ENCODE measurements around the gene SOBP. TPM values are rescaled to one million over a fixed set of nuclear protein-coding genes. Genes with fewer than 3 reads are reported as not detected.

SOBP gene
- total RNA-seq, 4 donors from 2014 or later: 2.6 to 21.2 (median 8.7) TPM

DNA sequence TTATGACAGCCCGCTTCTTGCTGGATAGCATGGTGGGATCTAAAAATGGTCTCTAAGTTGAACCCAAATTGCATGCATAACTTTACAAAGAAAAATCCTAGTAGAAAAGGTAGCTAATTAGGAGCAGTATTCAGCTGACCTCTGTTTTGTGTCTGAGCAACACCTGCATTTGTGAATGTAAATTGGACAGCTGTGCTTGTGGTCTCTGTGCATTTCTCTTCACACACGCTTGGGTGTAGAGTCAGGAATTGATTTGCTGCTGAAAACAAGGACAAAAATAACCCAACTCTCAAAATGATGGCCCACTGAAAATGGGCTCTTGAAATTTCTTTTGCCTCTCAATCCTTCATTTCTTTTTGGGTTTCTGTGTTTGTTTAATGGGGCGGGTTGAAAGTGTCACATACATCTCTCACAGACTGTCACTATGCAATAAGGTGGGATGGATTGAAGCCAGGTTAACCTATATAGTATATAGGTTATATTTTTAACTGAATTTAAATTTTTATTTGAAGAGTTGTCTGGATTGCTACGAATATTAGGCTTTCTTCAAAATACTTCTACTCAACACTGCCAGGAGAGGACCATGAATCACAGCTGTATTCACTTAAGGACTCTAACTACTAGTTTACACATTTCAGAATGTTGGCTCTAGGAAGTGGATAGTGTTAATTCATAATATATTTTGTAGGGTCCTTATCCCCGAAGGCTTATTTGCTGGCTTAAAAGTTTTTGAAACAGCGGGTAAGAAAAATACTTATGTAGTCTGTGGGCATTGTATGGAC lies 46.5 kb downstream of the SOBP start:
- intact Hi-C loops (cut with DNase I; ENCODE audit: low total_unique reads): no loop called here
- Histone ChIP-seq H3K36me3 (no peaks in the 10 kb centered on the region), H3K4me3 (no peak overlapping the region), H3K4me1 (no peaks in the 10 kb centered on the region), H3K9me3 (no peaks in the 10 kb centered on the region), H3K27ac (no peak overlapping the region), H3K27me3 (no peaks in the 10 kb centered on the region)
- TF ChIP-seq CTCF (IDR thresholded peaks at IDR 0.05) (no peak), POLR2A (IDR thresholded peaks at IDR 0.05) (no peak)
- no peak for DNase-seq

GRCh38 chr6:107537559-107537958 lies 47.6 kb downstream of the SOBP start:
- intact Hi-C loops (cut with DNase I; ENCODE audit: low total_unique reads): no loop called here
- no peak for TF ChIP-seq POLR2A (IDR thresholded peaks at IDR 0.05)
- TF ChIP-seq CTCF (IDR thresholded peaks at IDR 0.05): no peak
- H3K4me1 ChIP-seq: no peaks in the 10 kb centered on the region

DNA sequence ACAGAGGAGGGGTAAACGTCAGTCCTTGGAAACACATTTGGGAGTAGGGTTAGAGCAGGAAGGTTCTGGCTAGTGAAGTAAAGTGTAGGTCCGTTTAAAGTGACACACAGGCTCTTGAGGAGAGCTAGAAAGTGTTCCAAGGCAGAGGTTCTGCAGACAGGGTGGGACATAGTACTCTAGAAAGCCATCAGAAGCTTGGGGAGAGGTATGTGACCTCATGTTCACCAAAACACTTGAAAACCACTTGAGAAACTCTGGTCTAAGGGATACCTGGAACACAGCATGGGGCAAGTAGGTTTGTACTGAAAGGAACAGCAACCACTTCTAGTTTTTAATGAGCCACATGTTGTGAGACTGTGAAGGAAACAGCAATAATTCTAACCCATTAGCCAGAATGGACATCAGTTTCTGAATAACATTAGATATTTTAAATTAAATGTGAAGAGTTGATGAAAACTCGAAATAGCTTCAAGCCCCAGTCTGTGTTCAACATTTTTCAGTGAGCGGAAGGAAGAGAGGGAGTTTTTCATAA lies 49.0 kb downstream of the SOBP start:
- Histone ChIP-seq H3K4me3 (no peak overlapping the region), H3K27ac (no peak overlapping the region), H3K27me3 (no peaks in the 10 kb centered on the region), H3K9me3 (no peaks in the 10 kb centered on the region), H3K36me3 (no peaks in the 10 kb centered on the region), H3K4me1 (no peaks in the 10 kb centered on the region)
- intact Hi-C loops (cut with DNase I; ENCODE audit: low total_unique reads): no loop called here
- DNase-seq: no peak
- no peak for TF ChIP-seq POLR2A (IDR thresholded peaks at IDR 0.05)
- TF ChIP-seq CTCF (IDR thresholded peaks at IDR 0.05): no peak

More at GRCh38 chr6:107537559-107537958, 47.6 kb downstream of the SOBP start:
- Histone ChIP-seq H3K27me3 (no peaks in the 10 kb centered on the region), H3K27ac (no peak overlapping the region), H3K4me3 (no peak overlapping the region), H3K9me3 (no peaks in the 10 kb centered on the region), H3K36me3 (no peaks in the 10 kb centered on the region)
- no peak for DNase-seq

DNA sequence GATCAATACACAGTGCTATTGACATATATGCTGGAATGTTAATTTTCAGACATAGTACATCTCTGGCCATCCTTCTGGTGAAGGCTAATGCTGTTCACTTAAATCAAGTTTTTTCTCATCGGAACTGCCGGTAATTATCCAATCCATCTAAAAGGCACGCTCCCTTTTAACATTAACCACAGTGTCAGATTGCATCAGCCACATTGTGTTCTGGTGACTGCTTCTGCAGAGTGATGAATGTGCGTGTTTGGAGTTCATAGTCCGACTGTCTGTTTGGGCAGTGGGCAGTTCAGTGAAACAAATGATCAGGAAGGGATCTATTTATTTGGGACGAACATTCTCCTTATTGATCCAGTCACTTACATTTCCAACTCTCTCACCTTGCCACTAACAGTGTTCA lies 49.5 kb downstream of the SOBP start:
- Histone ChIP-seq H3K27ac (no peak overlapping the region), H3K4me3 (no peak overlapping the region), H3K36me3 (no peaks in the 10 kb centered on the region), H3K27me3 (no peaks in the 10 kb centered on the region), H3K4me1 (no peaks in the 10 kb centered on the region), H3K9me3 (no peaks in the 10 kb centered on the region)
- intact Hi-C loops (cut with DNase I; ENCODE audit: low total_unique reads): no loop called here
- no peak for TF ChIP-seq CTCF (IDR thresholded peaks at IDR 0.05)
- TF ChIP-seq POLR2A (IDR thresholded peaks at IDR 0.05): no peak
- no peak for DNase-seq

GRCh38 chr6:107539849-107540464 lies 50.0 kb downstream of the SOBP start:
- Histone ChIP-seq H3K4me1 (no peaks in the 10 kb centered on the region), H3K27me3 (no peaks in the 10 kb centered on the region), H3K4me3 (no peak overlapping the region), H3K36me3 (no peaks in the 10 kb centered on the region), H3K27ac (no peak overlapping the region), H3K9me3 (no peaks in the 10 kb centered on the region)
- TF ChIP-seq CTCF (IDR thresholded peaks at IDR 0.05) (no peak), POLR2A (IDR thresholded peaks at IDR 0.05) (no peak)
- intact Hi-C loops (cut with DNase I; ENCODE audit: low total_unique reads): no loop called here
- DNase-seq: no peak
